Measurements from ENCODE around the gene IP6K3.

DNA sequence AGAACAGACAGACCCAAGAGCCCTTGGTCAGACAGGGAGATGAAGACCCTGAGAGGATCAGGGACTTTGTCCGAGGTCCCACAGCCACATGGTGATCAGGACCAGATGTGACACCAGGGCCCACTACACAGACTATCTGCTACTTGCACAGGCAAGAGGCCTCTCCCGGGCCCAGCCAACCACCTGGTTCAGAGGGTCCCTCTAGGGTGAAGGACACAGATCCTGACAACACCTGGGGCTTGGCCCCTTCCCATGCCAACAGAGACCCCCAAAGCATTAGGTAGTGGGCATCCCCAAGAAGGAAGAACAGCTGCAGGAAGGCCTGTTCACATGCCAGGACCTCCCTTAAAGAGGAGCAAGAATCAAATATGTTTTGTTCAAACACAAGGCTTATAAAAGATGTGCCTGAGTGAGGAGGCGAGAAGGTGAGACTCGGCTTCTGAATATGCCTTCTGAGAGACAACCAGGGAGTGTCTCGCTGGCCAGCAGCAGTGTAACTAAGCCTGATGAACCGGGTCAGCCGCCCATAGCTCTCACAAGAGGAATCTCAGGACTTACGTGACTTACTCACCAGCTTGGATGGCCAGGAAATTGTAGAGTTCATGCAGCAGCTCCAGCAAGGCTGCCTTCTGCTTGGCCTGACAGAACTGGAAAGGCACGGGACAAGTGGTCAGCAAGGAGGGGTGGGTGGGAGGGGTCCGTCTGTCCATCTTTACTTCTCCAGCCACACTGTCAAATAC is 37.2 kb upstream of the IP6K3 start:
- TF ChIP-seq ZFX (IDR thresholded peaks at IDR 0.05) (no peak), CTCF (conservative IDR thresholded peaks at IDR 0.05) (no peak)

All from C4-2B (cell line).